HG03469 (cell line): Measurements from ENCODE around the gene ASB3.
"Not testable (repeated sequence)": the region's sequence is repeated elsewhere in the genome, so short reads cannot be mapped to it uniquely, and the experiment has no call there.

Experiments
- ATAC-seq: cut with Tn5 transposase; IDR thresholded peaks from one replicate; pipeline ENCODE4 v1.9.1; 2021; ENCODE audit warnings: mild to moderate bottlenecking, moderate library complexity, moderate number of reproducible peaks; ENCODE audit not compliant: unreplicated experiment

The ASB3 gene

DNA sequence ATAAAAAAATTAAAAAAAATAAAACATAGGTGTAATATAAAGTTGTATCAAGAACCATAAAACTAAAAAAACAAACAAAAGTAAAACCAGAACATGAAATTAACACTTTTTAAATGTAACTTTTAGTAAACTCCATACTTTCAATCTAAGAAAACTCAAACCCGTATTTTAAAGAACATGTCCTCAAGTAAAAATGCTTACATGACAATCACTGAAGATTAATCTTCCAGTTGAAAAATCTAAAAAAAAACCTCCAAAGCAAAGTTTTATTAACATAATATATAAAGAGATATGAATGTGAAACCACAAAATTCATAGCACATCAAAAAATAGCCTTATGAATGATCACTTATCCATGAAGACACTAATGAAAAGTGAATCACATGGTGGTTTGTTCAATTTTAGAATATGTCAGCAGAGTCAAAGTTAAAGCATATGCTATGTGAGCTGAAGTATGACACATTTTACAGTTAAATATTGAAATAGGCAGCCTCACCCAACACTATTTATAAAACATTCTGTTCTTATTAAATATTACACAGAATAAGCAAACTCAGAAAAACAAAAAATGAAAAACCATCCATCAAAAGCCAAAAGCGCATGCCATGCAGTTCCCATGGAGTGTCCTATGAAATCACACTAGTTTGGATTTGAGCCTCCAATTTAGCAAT is 42.2 kb downstream of the ASB3 start:
- ATAC-seq, result no peak

GRCh38 chr2:53740170-53740569 is 46.6 kb downstream of the ASB3 start:
- no peak for ATAC-seq

DNA sequence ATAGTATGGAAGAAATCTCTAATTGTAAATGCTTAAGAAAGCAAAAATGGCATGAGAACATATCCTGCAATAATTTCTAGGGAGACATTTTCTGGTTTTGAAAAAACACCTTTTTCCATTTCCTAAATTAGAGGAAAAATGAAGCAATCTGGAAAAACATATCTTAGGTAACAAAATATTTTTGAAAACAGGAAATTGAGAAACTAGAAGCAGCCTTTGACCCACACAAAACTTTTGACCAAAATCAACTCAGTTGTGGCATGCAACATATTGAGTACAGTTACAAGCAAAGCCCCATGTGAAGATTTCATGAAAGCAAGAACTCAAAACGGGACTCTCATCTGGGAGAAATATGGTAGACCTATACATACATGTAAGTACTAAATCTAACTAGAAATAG is 47.7 kb downstream of the ASB3 start:
- ATAC-seq, result no peak

DNA sequence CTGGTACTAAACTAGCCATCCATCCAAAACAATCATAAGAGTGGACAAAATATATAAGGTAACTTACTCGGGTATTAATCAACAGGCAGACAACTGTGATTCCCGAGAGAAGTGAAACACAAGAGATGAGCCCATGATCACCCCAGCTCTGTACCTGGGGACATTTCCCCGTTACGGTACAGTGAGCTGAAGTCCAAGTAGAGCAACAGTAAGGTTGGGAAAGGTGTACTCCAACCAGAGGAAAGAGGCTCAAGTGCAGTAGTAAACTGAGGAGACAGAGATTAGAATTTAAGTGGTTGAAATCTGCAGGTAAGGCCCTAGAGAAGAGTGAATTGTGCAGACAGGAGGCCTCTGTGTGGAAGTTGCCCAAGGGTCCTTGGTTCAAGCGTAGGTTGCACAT is 49.7 kb downstream of the ASB3 start:
- no peak for ATAC-seq

DNA sequence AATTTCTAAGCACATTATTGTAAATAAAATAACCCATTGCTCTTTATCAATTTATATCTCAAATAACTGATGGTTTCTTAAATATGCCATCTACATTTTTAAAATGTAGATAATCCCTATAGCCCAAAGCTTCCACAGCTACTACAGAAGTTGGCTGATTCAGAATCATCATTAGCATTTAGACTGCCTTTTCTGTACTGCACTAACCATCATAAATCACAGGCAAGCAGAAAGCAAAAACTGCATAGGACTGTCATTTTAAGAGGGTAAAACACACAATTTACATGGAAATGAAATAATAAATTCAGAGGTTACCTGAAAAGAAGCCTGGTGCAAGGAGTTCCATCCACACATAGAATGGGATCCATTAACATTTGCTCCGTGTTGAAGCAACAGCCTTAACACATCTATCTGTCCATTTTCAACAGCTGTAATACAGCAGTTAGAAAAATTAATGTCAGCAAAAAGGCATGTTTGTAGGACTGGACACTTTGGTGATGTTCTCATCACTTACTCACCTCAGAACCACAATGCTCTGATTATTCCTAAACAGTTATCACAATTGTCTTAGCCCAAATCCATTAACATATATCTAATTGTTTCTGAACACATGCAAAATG is 57.5 kb downstream of the ASB3 start:
- no peak for ATAC-seq

- no peak for ATAC-seq
These were observed 58.8 kb downstream of the ASB3 start for GRCh38 chr2:53727921-53728320.

GRCh38 chr2:53725662-53726061 is 61.1 kb downstream of the ASB3 start:
- no peak for ATAC-seq

DNA sequence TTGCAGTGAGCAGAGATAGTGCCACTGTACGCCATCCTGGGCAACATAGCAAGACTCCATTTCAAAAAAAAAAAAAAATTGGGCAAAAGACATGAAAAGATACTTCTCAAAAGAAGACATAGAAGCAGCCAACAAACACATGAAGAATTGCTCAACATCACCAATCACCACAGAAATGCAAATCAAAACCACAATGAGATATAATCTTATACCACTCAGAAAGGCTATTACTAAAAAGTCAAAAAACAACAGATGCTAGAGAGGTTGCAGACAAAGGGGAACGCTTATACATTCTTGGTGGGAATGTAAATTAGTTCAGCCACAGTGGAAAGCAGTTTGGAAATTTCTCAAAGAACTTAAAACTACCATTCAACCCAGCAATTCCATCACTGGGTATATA is 62.2 kb downstream of the ASB3 start:
- no peak for ATAC-seq

GRCh38 chr2:53720944-53721343 is 65.8 kb downstream of the ASB3 start:
- ATAC-seq, result not testable (repeated sequence)

GRCh38 chr2:53715568-53715967 is 71.2 kb downstream of the ASB3 start:
- no peak for ATAC-seq

- ATAC-seq, result no peak
These were observed 75.4 kb downstream of the ASB3 start for GRCh38 chr2:53711271-53711780.

DNA sequence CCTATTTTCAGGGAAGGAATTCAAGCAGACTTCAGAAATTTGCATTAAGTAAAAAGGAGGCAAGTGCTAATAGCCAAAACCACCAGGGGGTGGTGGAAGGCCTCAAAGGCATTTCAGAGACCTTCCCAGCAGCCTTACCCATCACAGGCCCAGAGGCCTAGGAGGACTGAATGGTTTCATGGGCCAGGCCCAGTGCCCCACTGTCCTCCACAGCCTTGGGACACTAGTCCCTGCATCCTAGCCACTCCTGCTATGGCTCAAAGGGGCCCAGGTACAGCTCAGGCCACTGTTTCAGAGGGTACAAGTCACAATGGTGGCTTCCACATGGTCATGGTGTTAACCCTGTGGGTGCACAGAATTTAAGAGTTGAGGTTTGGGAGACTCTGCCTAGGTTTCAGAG is 77.8 kb downstream of the ASB3 start:
- no peak for ATAC-seq

GRCh38 chr2:53701221-53701620 is 85.5 kb downstream of the ASB3 start:
- ATAC-seq, result no peak

DNA sequence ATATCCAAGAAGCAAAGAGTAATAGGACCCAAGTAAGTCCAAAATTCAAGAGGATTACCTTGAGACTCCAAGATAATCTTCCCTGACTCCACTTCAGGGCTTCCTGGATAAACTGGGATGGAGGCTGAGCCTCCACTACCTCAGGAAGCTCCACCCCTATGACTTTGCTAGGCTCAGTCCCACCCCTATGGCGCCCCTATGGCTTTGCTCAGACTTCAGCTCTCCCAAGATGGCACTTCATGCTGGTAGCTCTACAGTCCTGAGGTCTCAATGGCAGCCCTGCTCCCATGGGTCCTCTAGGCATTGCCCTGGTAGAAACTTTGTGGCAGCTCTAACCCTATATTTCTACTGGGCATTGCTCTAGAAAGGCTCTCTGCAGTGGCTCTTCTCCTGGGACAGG is 89.1 kb downstream of the ASB3 start:
- no peak for ATAC-seq

- ATAC-seq, result no peak
These were observed 89.7 kb downstream of the ASB3 start for GRCh38 chr2:53697092-53697491.

DNA sequence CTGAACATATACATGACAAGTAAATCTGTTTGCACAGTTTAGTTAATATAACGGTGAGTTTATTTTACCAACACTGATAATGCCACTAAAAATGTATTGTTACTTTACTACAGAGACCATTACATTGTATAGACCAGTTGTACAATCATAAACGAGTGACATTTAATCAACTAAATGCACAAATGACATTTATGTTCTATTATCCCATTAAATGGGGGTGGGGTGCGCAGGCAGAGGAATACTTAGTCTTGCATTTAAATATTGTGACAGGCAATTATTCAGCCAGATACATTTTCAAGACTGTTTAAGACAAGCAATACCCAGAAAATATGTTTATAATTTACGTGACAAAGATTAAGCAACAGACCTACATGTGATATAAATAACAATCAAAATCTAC is 91.2 kb downstream of the ASB3 start:
- ATAC-seq, result no peak

DNA sequence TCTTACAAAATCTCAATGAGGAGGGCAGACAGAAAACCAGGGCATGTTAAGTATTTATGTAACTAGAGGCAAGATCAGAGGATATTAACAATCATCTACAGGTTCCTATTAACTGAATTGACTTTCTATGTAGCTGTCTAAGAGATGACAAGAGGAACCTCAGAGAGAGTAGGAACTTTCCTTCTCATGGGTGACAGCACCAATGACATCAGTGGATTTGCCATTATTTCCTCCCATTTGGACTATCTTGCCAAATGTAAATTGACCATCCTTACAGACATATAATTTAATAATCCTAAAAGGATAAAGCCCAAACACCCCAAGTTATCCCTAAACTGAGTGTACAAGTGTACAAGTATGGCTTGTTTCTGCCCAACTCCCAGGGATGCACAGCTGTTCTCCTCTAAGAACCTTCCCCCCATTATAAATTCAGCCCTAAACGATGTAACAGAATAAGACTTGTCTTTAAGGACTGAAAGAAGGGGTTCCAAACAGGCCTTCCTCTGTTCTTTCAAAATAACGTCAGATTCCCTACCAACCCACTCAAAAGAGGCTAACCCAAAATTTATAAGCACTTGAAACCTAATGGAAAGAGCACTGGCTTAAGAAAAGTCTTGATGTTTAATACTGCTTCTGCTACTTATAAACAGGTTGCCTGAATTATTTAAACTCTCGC is 92.5 kb downstream of the ASB3 start:
- ATAC-seq, result no peak

- no peak for ATAC-seq
These were observed 95.9 kb downstream of the ASB3 start for GRCh38 chr2:53690876-53691275.

GRCh38 chr2:53672881-53673522 is 113.8 kb downstream of the ASB3 start:
- no peak for ATAC-seq

DNA sequence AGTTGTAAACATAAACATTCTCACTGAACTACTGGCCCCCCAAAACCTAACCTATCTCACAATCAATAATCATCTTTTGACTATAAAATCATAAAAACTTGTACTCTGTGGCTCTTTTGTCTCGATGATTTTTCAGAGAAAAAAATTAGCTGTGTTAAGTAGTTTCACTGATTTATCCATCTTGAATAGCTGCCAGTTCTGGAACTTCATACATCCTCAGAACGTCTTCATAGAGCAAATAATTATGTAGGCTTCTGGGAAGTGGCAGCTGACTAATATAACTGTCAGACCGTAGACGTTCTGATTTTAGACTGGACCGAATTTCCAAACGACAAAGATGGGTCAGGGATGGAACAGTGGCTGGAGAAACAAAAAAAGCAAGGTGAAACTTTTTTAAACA is 116.4 kb downstream of the ASB3 start:
- ATAC-seq, result no peak

DNA sequence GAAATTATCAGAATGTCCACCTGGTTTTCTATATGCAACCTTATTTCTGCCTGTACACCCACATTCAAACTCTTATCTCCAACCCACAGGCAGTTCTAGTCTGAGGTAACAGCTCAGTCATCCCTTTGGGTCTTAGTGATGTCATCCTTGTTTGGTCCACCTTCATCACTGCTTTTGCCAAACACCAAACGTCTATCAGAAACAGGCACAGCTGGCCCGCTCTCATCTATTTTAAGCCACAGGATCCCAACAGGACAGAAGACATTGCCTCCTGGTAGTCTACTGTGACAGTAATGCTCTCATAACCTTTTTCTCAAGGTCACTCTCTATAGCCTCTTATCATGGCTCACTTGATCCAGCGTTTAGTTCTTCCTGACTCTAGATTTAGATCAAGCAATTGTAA is 118.1 kb downstream of the ASB3 start:
- ATAC-seq, result no peak

DNA sequence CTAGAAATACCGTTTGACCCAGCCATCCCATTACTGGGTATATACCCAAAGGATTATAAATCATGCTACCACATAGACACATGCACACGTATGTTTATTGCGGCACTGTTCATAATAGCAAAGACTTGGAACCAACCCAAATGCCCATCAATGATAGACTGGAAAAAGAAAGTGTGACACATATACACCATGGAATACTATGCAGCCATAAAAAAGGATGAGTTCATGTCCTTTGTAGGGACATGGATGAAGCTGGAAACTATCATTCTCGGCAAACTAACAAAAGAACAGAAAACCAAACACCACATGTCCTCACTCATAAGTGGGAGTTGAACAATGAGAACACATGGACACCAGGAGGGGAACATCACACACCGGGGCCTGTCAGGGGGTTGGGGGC is 119.6 kb downstream of the ASB3 start:
- not testable (repeated sequence) for ATAC-seq
